Tibial nerve (tissue), 4 donors: ENCODE results near the gene SUN2.

ENCODE experiments used
- CTCF ChIP-seq, 5 experiments: fragments of 200-600 bp in 3 of 5; fragments of 450-650 bp in 2 of 5; sonication (generic) in 3 of 5; IDR thresholded peaks; one replicate each; pipeline ENCODE4 v1.5.1; 2016 to 2019; ENCODE audit warnings: antibody characterized with exemption in 5 of 5, mild to moderate bottlenecking in 3 of 5, moderate library complexity in 2 of 5
- EP300 ChIP-seq, 2 donors: sonication (generic); formaldehyde crosslinking; IDR thresholded peaks; one replicate each; pipeline ENCODE4 v1.6.1; 2017; ENCODE audit warnings: antibody characterized with exemption in 2 of 2, mild to moderate bottlenecking in 1 of 2
- POLR2A ChIP-seq, 2 donors: fragments of 450-650 bp; IDR thresholded peaks; one replicate each; pipeline ENCODE4 v1.6.1; 2017; ENCODE audit warnings: antibody characterized with exemption in 2 of 2, mild to moderate bottlenecking in 2 of 2, moderate library complexity in 2 of 2

DNA sequence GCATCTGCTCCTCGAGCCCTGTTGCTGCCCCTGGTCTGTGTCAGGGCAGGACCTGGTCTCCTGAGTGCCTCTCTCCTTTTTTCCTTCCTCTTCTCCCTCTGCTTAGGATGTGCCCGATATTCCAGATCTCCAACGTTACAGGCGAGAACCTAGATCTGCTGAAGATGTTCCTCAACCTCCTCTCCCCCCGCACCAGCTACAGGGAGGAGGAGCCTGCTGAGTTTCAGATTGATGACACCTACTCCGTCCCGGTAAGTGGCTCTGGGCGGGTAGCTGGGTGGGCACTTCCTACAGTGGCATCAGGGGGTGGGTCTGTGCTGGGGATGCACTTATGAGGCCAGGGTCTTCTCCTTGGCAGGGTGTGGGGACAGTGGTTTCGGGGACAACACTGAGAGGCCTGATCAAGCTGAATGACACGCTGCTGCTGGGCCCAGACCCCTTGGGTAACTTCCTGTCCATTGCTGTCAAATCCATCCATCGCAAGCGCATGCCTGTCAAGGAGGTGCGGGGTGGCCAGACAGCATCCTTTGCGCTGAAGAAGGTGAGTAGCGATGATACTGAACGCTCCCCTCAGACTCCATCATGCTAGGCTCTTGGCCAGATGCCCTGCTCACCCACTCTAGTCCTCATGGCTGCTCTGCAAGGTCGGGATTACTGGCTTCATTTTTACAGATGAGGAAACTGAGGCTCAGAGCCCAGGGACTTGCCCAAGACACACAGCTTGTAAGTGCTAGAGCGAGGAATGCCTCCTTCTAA is 29.7 kb downstream of the SUN2 start:
- no peak for TF ChIP-seq CTCF (IDR thresholded peaks at IDR 0.05)
- TF ChIP-seq POLR2A (IDR thresholded peaks at IDR 0.05), result no peak
- no peak for TF ChIP-seq EP300 (IDR thresholded peaks at IDR 0.05)
